Measurements from ENCODE around the gene HPSE2.
"Not testable (repeated sequence)": the region's sequence is repeated elsewhere in the genome, so short reads cannot be mapped to it uniquely, and the experiment has no call there.

The HPSE2 gene

DNA sequence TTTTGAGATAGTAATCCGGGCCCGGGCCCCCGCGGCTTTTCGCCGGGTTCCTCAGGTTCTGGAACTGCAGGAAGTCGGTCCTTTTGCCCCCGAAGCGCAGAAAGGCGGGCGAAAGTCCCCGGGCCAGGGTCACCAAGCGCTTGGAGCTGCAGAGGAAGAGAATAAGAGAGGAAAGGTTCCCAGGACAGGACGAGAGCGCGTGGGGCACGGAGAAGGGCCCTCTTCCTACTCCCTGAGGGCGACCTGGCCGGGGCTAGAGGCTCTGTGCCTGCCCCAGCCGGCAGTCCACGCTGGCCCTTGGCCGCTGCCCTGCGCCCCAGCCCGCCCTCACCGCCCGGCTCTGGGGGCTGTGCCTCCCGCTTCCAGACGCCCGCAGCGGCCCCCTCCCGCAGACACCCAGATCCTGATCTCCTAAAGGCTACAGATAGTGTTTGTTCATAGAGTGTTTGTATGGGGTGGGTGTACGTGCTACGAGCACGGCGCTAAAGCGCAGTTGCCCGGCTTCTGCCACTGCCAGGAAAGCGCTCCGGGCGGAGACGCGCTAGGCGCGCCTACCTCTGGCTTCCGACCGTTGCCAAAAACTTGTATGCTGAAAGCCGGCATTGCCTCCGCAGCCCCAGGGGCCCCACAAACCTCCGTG is 3.2 kb downstream of the HPSE2 start:
- Mint-ChIP-seq H3K27me3 (peaks cover 89% of the 10 kb centered on the region), H3K4me1 (peaks cover 23% of the 10 kb centered on the region), H3K36me3 (ENCODE audit: low read depth) (no peaks in the 10 kb centered on the region), H3K27ac (no peak overlapping the region), H3K9me3 (no peaks in the 10 kb centered on the region), H3K4me3 (no peak overlapping the region)
- no peak for DNase-seq
- ATAC-seq, result no peak

- H3K27me3 Mint-ChIP-seq, result peaks cover 40% of the 10 kb centered on the region
- H3K4me1 Mint-ChIP-seq, result no peaks in the 10 kb centered on the region
- no peaks in the 10 kb centered on the region for H3K36me3 Mint-ChIP-seq (ENCODE audit: low read depth)
- H3K4me3 Mint-ChIP-seq, result no peak overlapping the region
- DNase-seq (no peak), ATAC-seq (no peak)
- H3K9me3 Mint-ChIP-seq, result no peaks in the 10 kb centered on the region
- H3K27ac Mint-ChIP-seq, result no peak overlapping the region
Measured at GRCh38 chr10:99224766-99225165, 10.9 kb downstream of the HPSE2 start.

- DNase-seq (no peak), ATAC-seq (no peak)
- Mint-ChIP-seq H3K9me3 (peaks cover 14% of the 10 kb centered on the region), H3K36me3 (ENCODE audit: low read depth) (no peaks in the 10 kb centered on the region), H3K27me3 (peaks cover 3% of the 10 kb centered on the region), H3K4me1 (no peaks in the 10 kb centered on the region), H3K4me3 (no peak overlapping the region), H3K27ac (no peak overlapping the region)
Measured at GRCh38 chr10:99207340-99207739, 28.3 kb downstream of the HPSE2 start.

DNA sequence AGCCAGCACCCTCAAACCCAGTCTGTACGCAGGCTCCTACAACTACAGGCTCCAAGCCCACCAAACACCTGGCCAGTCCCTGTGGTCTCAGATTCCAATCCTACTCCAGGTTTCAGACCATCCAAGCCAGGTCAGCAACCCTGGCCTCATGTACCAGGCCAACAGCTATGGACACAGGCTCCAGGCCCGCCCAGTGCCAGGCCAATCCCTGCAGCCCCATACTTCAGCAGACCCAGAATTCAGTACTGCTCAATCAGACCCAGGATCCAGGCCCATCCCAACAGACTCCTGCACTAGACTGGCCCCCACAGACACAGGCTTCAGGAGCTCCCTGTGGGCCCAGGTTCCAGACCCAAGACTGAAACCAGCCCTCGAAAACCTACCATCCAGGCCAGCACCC is 32.3 kb downstream of the HPSE2 start:
- no peak overlapping the region for H3K4me3 Mint-ChIP-seq
- ATAC-seq (no peak), DNase-seq (no peak)
- peaks cover 7% of the 10 kb centered on the region for H3K9me3 Mint-ChIP-seq
- H3K27me3 Mint-ChIP-seq, result no peaks in the 10 kb centered on the region
- no peak overlapping the region for H3K27ac Mint-ChIP-seq
- no peaks in the 10 kb centered on the region for H3K4me1 Mint-ChIP-seq
- no peaks in the 10 kb centered on the region for H3K36me3 Mint-ChIP-seq (ENCODE audit: low read depth)

- Mint-ChIP-seq H3K27me3 (peaks cover 7% of the 10 kb centered on the region), H3K27ac (no peak overlapping the region), H3K9me3 (no peaks in the 10 kb centered on the region), H3K4me3 (no peak overlapping the region), H3K36me3 (ENCODE audit: low read depth) (no peaks in the 10 kb centered on the region), H3K4me1 (no peaks in the 10 kb centered on the region)
- ATAC-seq (no peak), DNase-seq (no peak)
Measured at GRCh38 chr10:99172950-99173349, 62.7 kb downstream of the HPSE2 start.

DNA sequence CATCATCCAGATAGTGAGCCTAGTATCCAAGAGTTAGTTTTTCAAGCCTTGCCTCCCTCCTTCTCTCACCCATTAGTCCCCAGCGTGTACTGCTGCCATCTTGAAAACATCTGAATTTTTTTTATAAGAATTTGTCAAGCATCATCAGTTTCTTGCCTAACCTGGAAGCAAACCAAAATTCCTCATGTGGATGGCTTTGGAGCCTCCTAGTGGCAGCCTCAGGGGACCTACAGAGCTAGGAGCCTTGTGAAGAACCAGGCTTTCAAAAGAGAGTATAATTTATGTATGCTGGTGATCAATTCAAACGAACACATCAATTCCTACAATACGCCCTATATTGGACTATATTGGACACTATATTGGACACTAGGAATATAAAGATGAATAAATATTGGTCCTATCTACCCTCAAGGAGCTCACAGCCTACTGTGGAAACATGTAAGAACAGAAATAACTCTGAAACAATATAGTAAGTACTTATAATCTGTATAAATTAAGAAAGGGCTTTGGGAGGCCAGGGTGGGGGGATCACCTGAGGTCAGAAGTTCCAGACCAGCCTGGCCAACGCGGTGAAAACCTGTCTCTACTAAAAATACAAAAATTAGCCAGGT is 63.4 kb downstream of the HPSE2 start:
- H3K4me1 Mint-ChIP-seq, result no peaks in the 10 kb centered on the region
- DNase-seq, result peak; percentile 2
- peaks cover 7% of the 10 kb centered on the region for H3K27me3 Mint-ChIP-seq
- ATAC-seq, result no peak
- H3K4me3 Mint-ChIP-seq, result no peak overlapping the region
- no peaks in the 10 kb centered on the region for H3K9me3 Mint-ChIP-seq
- no peak overlapping the region for H3K27ac Mint-ChIP-seq
- H3K36me3 Mint-ChIP-seq (ENCODE audit: low read depth), result no peaks in the 10 kb centered on the region

- DNase-seq, result no peak
- no peaks in the 10 kb centered on the region for H3K36me3 Mint-ChIP-seq (ENCODE audit: low read depth)
- peaks cover 4% of the 10 kb centered on the region for H3K27me3 Mint-ChIP-seq
Measured at GRCh38 chr10:99170116-99170675, 65.5 kb downstream of the HPSE2 start.

GRCh38 chr10:99161165-99161564 is 74.5 kb downstream of the HPSE2 start:
- H3K9me3 Mint-ChIP-seq, result no peaks in the 10 kb centered on the region

More at GRCh38 chr10:99170116-99170675, 65.5 kb downstream of the HPSE2 start:
- Mint-ChIP-seq H3K4me1 (no peaks in the 10 kb centered on the region), H3K4me3 (no peak overlapping the region), H3K27ac (no peak overlapping the region), H3K9me3 (no peaks in the 10 kb centered on the region)
- no peak for ATAC-seq

DNA sequence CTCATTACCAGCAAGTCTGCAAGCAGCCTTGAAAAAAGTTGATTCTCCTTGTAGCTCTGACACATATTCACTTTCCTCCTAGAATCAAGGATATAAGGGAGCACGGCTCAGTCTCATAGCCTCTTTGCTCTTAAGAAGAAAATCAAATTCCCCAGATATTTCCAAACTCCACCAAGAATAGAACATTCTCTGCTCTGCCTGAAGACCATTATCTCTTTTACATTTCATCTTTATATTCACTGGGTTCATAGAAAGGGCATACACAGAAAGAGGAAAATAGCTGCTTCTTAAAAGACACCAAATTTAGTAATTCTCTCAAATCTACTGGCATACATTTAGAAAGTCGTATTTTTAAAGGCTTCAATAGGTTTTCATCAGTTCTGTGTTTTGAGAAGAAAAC is 92.0 kb downstream of the HPSE2 start:
- Mint-ChIP-seq H3K27ac (no peak overlapping the region), H3K4me3 (no peak overlapping the region), H3K27me3 (peaks cover 8% of the 10 kb centered on the region), H3K36me3 (ENCODE audit: low read depth) (no peaks in the 10 kb centered on the region), H3K4me1 (no peaks in the 10 kb centered on the region), H3K9me3 (no peaks in the 10 kb centered on the region)
- ATAC-seq (no peak), DNase-seq (no peak)

More at GRCh38 chr10:99161165-99161564, 74.5 kb downstream of the HPSE2 start:
- no peaks in the 10 kb centered on the region for H3K36me3 Mint-ChIP-seq (ENCODE audit: low read depth)
- no peaks in the 10 kb centered on the region for H3K4me1 Mint-ChIP-seq
- H3K27me3 Mint-ChIP-seq, result no peaks in the 10 kb centered on the region
- no peak for ATAC-seq
- no peak for DNase-seq
- no peak overlapping the region for H3K4me3 Mint-ChIP-seq
- H3K27ac Mint-ChIP-seq, result no peak overlapping the region

DNA sequence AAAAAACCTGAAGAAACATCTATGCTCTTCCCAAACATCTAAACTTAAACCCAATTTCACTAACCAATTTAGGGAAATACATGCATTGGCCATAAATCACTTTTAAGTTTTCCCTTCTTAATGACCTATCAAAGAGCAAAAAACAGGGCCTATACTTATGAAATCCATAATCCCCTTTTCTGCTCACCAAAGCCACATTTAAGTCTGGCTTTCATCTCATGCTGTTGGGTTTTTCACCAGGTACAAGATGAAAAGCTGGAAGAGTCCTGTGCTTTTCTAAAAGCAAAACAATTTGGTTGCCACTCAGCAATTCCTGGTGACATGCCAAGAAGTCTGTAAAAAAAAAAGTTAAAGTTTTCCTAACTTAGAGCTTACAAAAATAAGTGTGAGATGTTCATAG is 92.6 kb downstream of the HPSE2 start:
- H3K9me3 Mint-ChIP-seq, result no peaks in the 10 kb centered on the region
- no peak overlapping the region for H3K4me3 Mint-ChIP-seq
- DNase-seq (no peak), ATAC-seq (no peak)
- H3K27ac Mint-ChIP-seq, result no peak overlapping the region
- no peaks in the 10 kb centered on the region for H3K4me1 Mint-ChIP-seq
- peaks cover 8% of the 10 kb centered on the region for H3K27me3 Mint-ChIP-seq
- H3K36me3 Mint-ChIP-seq (ENCODE audit: low read depth), result no peaks in the 10 kb centered on the region

DNA sequence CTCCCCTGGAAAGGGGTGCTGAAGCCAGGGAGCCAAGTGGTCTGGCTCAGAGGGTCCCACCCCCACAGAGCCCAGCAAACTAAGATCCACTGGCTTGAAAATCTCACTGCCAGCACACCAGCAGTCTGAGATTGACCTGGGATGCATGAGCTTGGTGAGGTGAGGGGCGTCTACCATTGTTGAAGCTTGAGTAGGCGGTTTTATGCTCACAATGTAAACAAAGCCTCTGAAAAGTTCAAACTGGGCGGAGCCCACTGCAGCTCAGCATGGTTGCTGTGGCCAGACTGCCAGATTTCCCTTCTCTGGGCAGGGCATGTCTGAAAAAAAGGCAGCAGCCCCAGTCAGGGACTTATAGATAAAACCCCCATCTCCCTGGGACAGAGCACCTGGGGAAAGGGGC is 102.8 kb downstream of the HPSE2 start:
- not testable (repeated sequence) for DNase-seq; H3K27ac Mint-ChIP-seq; H3K36me3 Mint-ChIP-seq (ENCODE audit: low read depth); ATAC-seq; H3K27me3 Mint-ChIP-seq; H3K4me1 Mint-ChIP-seq; H3K9me3 Mint-ChIP-seq; H3K4me3 Mint-ChIP-seq

- Mint-ChIP-seq H3K4me3 (no peak overlapping the region), H3K4me1 (no peaks in the 10 kb centered on the region), H3K27ac (no peak overlapping the region), H3K27me3 (no peaks in the 10 kb centered on the region), H3K36me3 (ENCODE audit: low read depth) (no peaks in the 10 kb centered on the region), H3K9me3 (peaks cover 9% of the 10 kb centered on the region)
- DNase-seq, result no peak
- ATAC-seq, result no peak
Measured at GRCh38 chr10:99125879-99126278, 109.8 kb downstream of the HPSE2 start.

GRCh38 chr10:99124376-99124775 is 111.3 kb downstream of the HPSE2 start:
- no peaks in the 10 kb centered on the region for H3K36me3 Mint-ChIP-seq (ENCODE audit: low read depth)
- no peaks in the 10 kb centered on the region for H3K4me1 Mint-ChIP-seq
- no peak overlapping the region for H3K27ac Mint-ChIP-seq
- ATAC-seq (no peak), DNase-seq (no peak)
- no peak overlapping the region for H3K4me3 Mint-ChIP-seq
- peaks cover 9% of the 10 kb centered on the region for H3K9me3 Mint-ChIP-seq
- H3K27me3 Mint-ChIP-seq, result no peaks in the 10 kb centered on the region

GRCh38 chr10:99123851-99124250 is 111.8 kb downstream of the HPSE2 start:
- DNase-seq (no peak), ATAC-seq (no peak)
- H3K4me3 Mint-ChIP-seq, result no peak overlapping the region
- peaks cover 9% of the 10 kb centered on the region for H3K9me3 Mint-ChIP-seq
- H3K27ac Mint-ChIP-seq, result no peak overlapping the region
- H3K4me1 Mint-ChIP-seq, result no peaks in the 10 kb centered on the region
- peaks cover under 1% of the 10 kb centered on the region for H3K27me3 Mint-ChIP-seq
- H3K36me3 Mint-ChIP-seq (ENCODE audit: low read depth), result no peaks in the 10 kb centered on the region

- no peak overlapping the region for H3K4me3 Mint-ChIP-seq
- DNase-seq, result no peak
- H3K27me3 Mint-ChIP-seq, result peaks cover 1% of the 10 kb centered on the region
- H3K27ac Mint-ChIP-seq, result no peak overlapping the region
- no peak for ATAC-seq
- H3K9me3 Mint-ChIP-seq, result peaks cover 9% of the 10 kb centered on the region
- H3K4me1 Mint-ChIP-seq, result no peaks in the 10 kb centered on the region
- no peaks in the 10 kb centered on the region for H3K36me3 Mint-ChIP-seq (ENCODE audit: low read depth)
Measured at GRCh38 chr10:99123336-99123735, 112.3 kb downstream of the HPSE2 start.
